ENCODE measurements around the gene ENTPD7. TPM values are rescaled to one million over a fixed set of nuclear protein-coding genes. Genes with fewer than 3 reads are reported as not detected.
"Not testable (repeated sequence)": the region's sequence is repeated elsewhere in the genome, so short reads cannot be mapped to it uniquely, and the experiment has no call there.

ENTPD7 gene
- total RNA-seq, 2 experiments from 2014 or later, result 5.8 to 5.9 TPM

GRCh38 chr10:99746166-99746565 is 86.9 kb downstream of the ENTPD7 start:
- POLR2A ChIA-PET, H3K4me3 Mint-ChIP-seq, H3K9me3 Mint-ChIP-seq, H3K27me3 Mint-ChIP-seq, DNase-seq, H3K4me1 Mint-ChIP-seq: not testable (repeated sequence)
- Mint-ChIP-seq H3K36me3 (ENCODE audit: low read depth) (peaks cover 56% of the 10 kb centered on the region), H3K27ac (peak overlapping the region; percentile 50)
- CTCF ChIA-PET, result interaction anchor here (0.6 to 1.1 kb wide), 2 partner anchors 13 to 124 kb away, joined by 3 read pairs; no protein-coding TSS in a partner anchor

- DNase-seq, result no peak
- ChIA-PET CTCF (interaction anchor here (0.5 to 1.0 kb wide), 2 partner anchors 16 to 1103 kb away, joined by 3 read pairs; partner anchors contain the start of gene CUTC), POLR2A (no interaction called here)
- no peak overlapping the region for H3K27ac Mint-ChIP-seq
- H3K4me3 Mint-ChIP-seq, result no peak overlapping the region
- no peaks in the 10 kb centered on the region for H3K4me1 Mint-ChIP-seq
- no peaks in the 10 kb centered on the region for H3K27me3 Mint-ChIP-seq
- peaks cover 40% of the 10 kb centered on the region for H3K36me3 Mint-ChIP-seq (ENCODE audit: low read depth)
- no peaks in the 10 kb centered on the region for H3K9me3 Mint-ChIP-seq
Observed at GRCh38 chr10:99748823-99749451, 89.6 kb downstream of the ENTPD7 start.

GRCh38 chr10:99750641-99751040 is 91.3 kb downstream of the ENTPD7 start:
- ChIA-PET POLR2A (no interaction called here), CTCF (no interaction called here)
- H3K9me3 Mint-ChIP-seq, result no peaks in the 10 kb centered on the region
- no peaks in the 10 kb centered on the region for H3K4me1 Mint-ChIP-seq
- DNase-seq, result no peak
- no peaks in the 10 kb centered on the region for H3K27me3 Mint-ChIP-seq
- peaks cover 41% of the 10 kb centered on the region for H3K36me3 Mint-ChIP-seq (ENCODE audit: low read depth)
- H3K27ac Mint-ChIP-seq, result no peak overlapping the region
- H3K4me3 Mint-ChIP-seq, result no peak overlapping the region

GRCh38 chr10:99754670-99755069 is 95.4 kb downstream of the ENTPD7 start:
- no peak for DNase-seq
- H3K27me3 Mint-ChIP-seq, result no peaks in the 10 kb centered on the region
- H3K27ac Mint-ChIP-seq, result no peak overlapping the region
- H3K4me1 Mint-ChIP-seq, result no peaks in the 10 kb centered on the region
- no peak overlapping the region for H3K4me3 Mint-ChIP-seq
- ChIA-PET CTCF (no interaction called here), POLR2A (no interaction called here)
- peaks cover 56% of the 10 kb centered on the region for H3K36me3 Mint-ChIP-seq (ENCODE audit: low read depth)
- no peaks in the 10 kb centered on the region for H3K9me3 Mint-ChIP-seq

Other genes with a start within 250 kb of the ENTPD7 start
- gene GOT1, start 228.9 kb upstream of the ENTPD7 start, total RNA-seq, result 10 to 100 TPM; 26.1 to 33.2 TPM
- not detected for gene NKX2-3, start 126.6 kb upstream of the ENTPD7 start, total RNA-seq
- 10 to 100 TPM; 65.5 to 69.1 TPM for gene SLC25A28, start 39.1 kb upstream of the ENTPD7 start, total RNA-seq
- gene COX15, start 72.6 kb downstream of the ENTPD7 start, total RNA-seq, result 10 to 100 TPM; 40.3 to 40.6 TPM
- gene CUTC, start 72.7 kb downstream of the ENTPD7 start, total RNA-seq, result 10 to 100 TPM; 20.2 to 21.3 TPM
- 1 to 10 TPM; 1.0 to 1.3 TPM for gene ABCC2, start 123.1 kb downstream of the ENTPD7 start, total RNA-seq

Measured in activated CD4-positive, alpha-beta T cell treated with anti-CD3 and anti-CD28 coated beads, Interleukin-2, amount 10 ng/mL, durations not matched to agents 7 days and 5 days (primary cell).